Brain microvascular endothelial cell (primary cell): ENCODE data around the gene LRRC55.

Experiments
- DNase-seq: peaks from one replicate; pipeline ENCODE4 v3.0.0-alpha.2; 2020
- H3K27ac ChIP-seq: fragments of 250-450 bp; sonication (Bioruptor Pico); 2 replicates; pipeline ENCODE4 v1.5.1; 2020; ENCODE audit warnings: mild to moderate bottlenecking, moderate library complexity
- H3K27me3 ChIP-seq: fragments of 250-450 bp; sonication (Bioruptor Pico); replicated peaks from 2 replicates; pipeline ENCODE4 v1.5.1; 2020; ENCODE audit warnings: mild to moderate bottlenecking
- H3K36me3 ChIP-seq: fragments of 250-450 bp; sonication (Bioruptor Pico); replicated peaks from 2 replicates; pipeline ENCODE4 v1.5.1; 2020; ENCODE audit warnings: mild to moderate bottlenecking
- H3K4me3 ChIP-seq: 2 replicates; pipeline ENCODE4 v1.5.1; 2011; ENCODE audit warnings: low read depth, mild to moderate bottlenecking, control low read depth, low read length, moderate library complexity
- in situ Hi-C: cut with HindIII; loops from 2 replicates; pipeline ENCODE4 v1.10.0; 2017; ENCODE audit warnings: low sequenced_read_pairs, low pct_ligation_motif_present
- TF ChIP-seq, protein P1 (sequence below): IDR thresholded peaks from 2 replicates; pipeline ENCODE4 v1.5.1; 2011; ENCODE audit warnings: low read depth, mild to moderate bottlenecking, moderate library complexity, low read length, control low read depth, inconsistent platforms; ENCODE audit errors: missing control alignments

The LRRC55 gene

DNA sequence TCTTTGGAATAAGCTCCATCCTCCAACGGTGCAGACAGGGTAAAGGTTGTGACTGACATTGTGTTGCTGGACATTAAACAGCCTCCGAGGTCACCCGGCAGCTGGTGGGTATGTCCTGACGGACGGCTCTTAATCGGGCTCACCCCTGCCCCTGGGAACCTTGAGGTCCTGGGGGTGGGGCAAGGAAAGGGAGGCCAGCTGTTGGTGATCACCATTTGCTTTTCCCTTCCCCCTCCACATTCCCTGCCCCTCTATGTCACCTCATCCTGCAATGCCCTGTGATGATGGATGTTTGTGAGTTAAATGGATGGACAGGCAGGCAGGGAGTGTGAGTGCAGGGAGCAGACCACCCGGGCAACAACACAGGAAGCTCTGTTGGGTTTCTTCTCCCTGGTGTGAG is 29.0 kb downstream of the LRRC55 start:
- Histone ChIP-seq H3K36me3 (no peaks in the 10 kb centered on the region), H3K4me3 (no peak overlapping the region), H3K27ac (no peak overlapping the region), H3K27me3 (no peaks in the 10 kb centered on the region)
- in situ Hi-C loops = no loop called here
- TF ChIP-seq, protein P1, sequence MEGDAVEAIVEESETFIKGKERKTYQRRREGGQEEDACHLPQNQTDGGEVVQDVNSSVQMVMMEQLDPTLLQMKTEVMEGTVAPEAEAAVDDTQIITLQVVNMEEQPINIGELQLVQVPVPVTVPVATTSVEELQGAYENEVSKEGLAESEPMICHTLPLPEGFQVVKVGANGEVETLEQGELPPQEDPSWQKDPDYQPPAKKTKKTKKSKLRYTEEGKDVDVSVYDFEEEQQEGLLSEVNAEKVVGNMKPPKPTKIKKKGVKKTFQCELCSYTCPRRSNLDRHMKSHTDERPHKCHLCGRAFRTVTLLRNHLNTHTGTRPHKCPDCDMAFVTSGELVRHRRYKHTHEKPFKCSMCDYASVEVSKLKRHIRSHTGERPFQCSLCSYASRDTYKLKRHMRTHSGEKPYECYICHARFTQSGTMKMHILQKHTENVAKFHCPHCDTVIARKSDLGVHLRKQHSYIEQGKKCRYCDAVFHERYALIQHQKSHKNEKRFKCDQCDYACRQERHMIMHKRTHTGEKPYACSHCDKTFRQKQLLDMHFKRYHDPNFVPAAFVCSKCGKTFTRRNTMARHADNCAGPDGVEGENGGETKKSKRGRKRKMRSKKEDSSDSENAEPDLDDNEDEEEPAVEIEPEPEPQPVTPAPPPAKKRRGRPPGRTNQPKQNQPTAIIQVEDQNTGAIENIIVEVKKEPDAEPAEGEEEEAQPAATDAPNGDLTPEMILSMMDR = no peak
- DNase-seq = no peak

DNA sequence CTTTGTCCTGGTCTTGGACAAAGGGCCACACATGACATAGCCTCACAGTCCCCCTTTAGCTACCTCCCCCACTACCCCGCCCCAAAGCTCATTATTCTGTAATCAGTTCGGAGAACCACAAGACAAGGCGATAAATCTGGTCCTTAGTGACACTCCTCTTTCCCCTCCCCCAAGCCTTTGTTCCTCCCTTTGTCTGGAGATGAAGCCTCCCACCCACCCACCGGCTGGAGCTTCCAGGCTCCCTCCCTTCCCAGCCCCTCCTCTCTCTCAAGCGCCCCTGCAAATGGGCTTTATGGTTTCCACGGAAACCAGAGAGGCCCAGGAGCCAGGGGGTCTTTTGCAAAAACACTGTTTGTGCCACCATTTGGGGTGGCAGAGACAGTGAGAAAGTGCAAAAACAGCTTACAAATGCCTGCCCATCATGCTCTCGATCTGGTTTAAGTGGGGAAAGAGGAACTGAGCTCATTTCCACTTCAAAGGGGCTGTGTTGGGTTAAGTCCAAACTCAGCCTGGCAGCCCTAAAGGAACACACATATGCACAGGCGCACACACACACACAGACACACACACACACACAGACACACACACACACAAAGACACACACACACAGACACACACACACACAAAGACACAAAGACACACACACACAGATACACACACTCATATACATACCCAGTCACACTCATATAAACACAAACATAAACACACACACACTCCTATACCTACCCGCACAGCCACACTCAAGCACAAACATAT is 31.8 kb downstream of the LRRC55 start:
- Histone ChIP-seq H3K36me3 (no peaks in the 10 kb centered on the region), H3K27ac (no peak overlapping the region), H3K4me3 (no peak overlapping the region), H3K27me3 (no peaks in the 10 kb centered on the region)
- no peak for DNase-seq
- TF ChIP-seq, protein P1 = no peak
- in situ Hi-C loops = no loop called here

DNA sequence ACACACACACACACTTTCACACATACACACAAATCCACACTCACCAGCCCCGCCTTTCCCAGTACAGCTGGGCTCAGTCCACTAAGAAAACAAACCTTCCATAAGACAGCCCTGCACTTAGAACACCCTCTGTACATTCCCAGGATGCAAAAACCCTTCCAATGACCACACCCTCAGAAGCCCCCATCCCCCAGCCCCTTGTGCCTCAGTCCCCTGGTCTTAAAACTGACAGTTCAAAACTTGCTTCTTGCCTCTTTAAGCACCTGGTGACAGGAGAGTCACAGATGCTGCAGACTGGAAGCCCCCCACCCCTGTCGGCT is 32.3 kb downstream of the LRRC55 start:
- no peak overlapping the region for H3K27ac ChIP-seq
- TF ChIP-seq, protein P1 = no peak
- no peak for DNase-seq

DNA sequence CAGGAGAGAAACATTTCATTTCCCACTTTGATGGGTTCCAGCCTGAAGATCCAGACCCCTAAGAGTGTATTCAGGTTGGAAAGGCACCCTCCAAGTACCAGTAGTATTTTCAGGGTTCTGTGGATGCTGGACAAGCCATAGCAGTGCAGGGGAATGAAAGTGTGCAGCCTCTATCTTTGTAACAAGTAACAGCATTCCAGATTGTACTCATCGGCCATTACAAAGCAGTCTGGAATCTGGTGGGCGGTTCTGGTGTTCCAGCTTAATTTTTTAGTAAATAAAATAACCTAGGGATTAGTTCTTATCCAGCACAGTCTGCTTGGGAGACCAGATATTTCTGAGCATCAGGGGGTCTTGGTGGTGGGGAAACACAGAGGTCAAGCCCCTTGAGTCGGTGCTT is 32.7 kb downstream of the LRRC55 start:
- H3K36me3 ChIP-seq = no peaks in the 10 kb centered on the region
- no peaks in the 10 kb centered on the region for H3K27me3 ChIP-seq
- peak; percentile 83 for DNase-seq
- no peak overlapping the region for H3K4me3 ChIP-seq
- no peak overlapping the region for H3K27ac ChIP-seq
- in situ Hi-C loops = no loop called here
- TF ChIP-seq, protein P1 = peak; percentile 14

More for the DNA sequence above, 32.3 kb downstream of the LRRC55 start:
- Histone ChIP-seq H3K4me3 (no peak overlapping the region), H3K27me3 (no peaks in the 10 kb centered on the region), H3K36me3 (no peaks in the 10 kb centered on the region)
- in situ Hi-C loops = no loop called here

DNA sequence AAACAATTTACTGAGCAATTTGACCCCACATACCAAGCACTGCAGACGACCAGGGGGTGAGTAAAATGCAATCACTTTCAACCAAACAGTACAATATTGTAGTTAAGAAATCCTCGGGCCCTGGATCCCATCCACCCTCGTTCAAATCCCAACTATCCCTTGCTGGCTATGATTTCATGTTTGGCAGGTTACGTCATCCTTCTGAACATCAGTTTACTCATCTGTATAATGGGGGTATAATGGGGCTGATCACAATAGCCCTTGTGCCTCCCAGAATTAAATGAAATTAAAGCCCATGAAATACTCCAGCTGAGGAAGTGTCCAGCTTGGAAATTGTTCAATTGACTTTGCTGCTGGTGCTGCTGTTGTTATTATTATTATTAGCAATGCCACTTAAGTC is 34.7 kb downstream of the LRRC55 start:
- H3K27ac ChIP-seq = no peak overlapping the region
- no peaks in the 10 kb centered on the region for H3K36me3 ChIP-seq
- H3K4me3 ChIP-seq = no peak overlapping the region
- DNase-seq = no peak
- TF ChIP-seq, protein P1 = no peak
- in situ Hi-C loops = no loop called here
- H3K27me3 ChIP-seq = no peaks in the 10 kb centered on the region

DNA sequence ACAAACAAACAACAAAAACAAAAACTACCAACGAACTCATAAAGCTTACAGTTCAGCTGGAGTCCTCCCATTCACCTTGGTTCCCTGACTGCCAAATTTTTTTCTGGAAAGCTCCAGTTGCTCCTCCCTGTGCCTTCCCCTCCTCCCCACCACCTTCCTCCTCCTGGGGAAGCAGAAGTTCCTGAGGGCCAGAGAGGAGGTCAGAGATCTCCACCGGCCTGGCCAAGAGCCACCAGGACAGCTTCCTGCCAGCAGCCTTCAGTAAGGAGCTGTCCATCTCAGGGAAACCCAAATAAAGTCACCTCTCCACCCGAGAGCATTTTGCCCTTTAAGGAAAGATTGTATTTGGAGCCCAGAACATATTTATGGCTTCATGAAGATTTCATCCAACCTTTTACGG is 35.3 kb downstream of the LRRC55 start:
- in situ Hi-C loops = no loop called here
- Histone ChIP-seq H3K4me3 (no peak overlapping the region), H3K27me3 (no peaks in the 10 kb centered on the region), H3K36me3 (no peaks in the 10 kb centered on the region), H3K27ac (no peak overlapping the region)
- TF ChIP-seq, protein P1 = no peak
- DNase-seq = no peak
